NCI-H1694 treated with DMSO at 0.1 percent for 48 hours (cell line): Measurements from ENCODE around the gene CPA3.

ENCODE experiments used
- DNase-seq: peaks from one replicate; lab custom pipeline; 2025; lab: John Stamatoyannopoulos, UW

Gene CPA3

GRCh38 chr3:148865049-148865448, at the start of gene CPA3:
Gene CPA3 (plus strand): TSS chr3:148865296. CDS start chr3:148865308, 12 bp downstream.
- DNase-seq = no peak

GRCh38 chr3:148815316-148816110, 49.6 kb upstream of the CPA3 start:
- DNase-seq = no peak

- no peak for DNase-seq
Measured at GRCh38 chr3:148816427-148816826, 48.7 kb upstream of the CPA3 start.

GRCh38 chr3:148816981-148817525, 48.0 kb upstream of the CPA3 start:
- no peak for DNase-seq

GRCh38 chr3:148820361-148821245, 44.5 kb upstream of the CPA3 start:
- DNase-seq = no peak

- DNase-seq = no peak
Measured at GRCh38 chr3:148823026-148823425, 42.1 kb upstream of the CPA3 start.

GRCh38 chr3:148825476-148825875, 39.6 kb upstream of the CPA3 start:
- DNase-seq = no peak

GRCh38 chr3:148827585-148827984, 37.5 kb upstream of the CPA3 start, which contains the start of gene CPB1:
Gene CPB1 (plus strand): TSS chr3:148827811. CDS start chr3:148827824, 13 bp downstream.
- DNase-seq = no peak

- DNase-seq = no peak
Measured at GRCh38 chr3:148828136-148828690, 36.9 kb upstream of the CPA3 start.

- DNase-seq = no peak
Measured at GRCh38 chr3:148829926-148830325, 35.2 kb upstream of the CPA3 start.

- no peak for DNase-seq
Measured at GRCh38 chr3:148833223-148833622, 31.9 kb upstream of the CPA3 start.

GRCh38 chr3:148839805-148840204, 25.3 kb upstream of the CPA3 start:
- no peak for DNase-seq

GRCh38 chr3:148840451-148840850, 24.6 kb upstream of the CPA3 start:
- DNase-seq = no peak

- DNase-seq = no peak
Measured at GRCh38 chr3:148845756-148846395, 19.2 kb upstream of the CPA3 start.

GRCh38 chr3:148847351-148847750, 17.7 kb upstream of the CPA3 start:
- no peak for DNase-seq

GRCh38 chr3:148848410-148848809, 16.7 kb upstream of the CPA3 start:
- DNase-seq = no peak

- DNase-seq = no peak
Measured at GRCh38 chr3:148852271-148852992, 12.7 kb upstream of the CPA3 start.

- no peak for DNase-seq
Measured at GRCh38 chr3:148853076-148853475, 12.0 kb upstream of the CPA3 start.

- no peak for DNase-seq
Measured at GRCh38 chr3:148854061-148854460, 11.0 kb upstream of the CPA3 start.

GRCh38 chr3:148856384-148856783, 8.7 kb upstream of the CPA3 start:
- no peak for DNase-seq

GRCh38 chr3:148857316-148857715, 7.8 kb upstream of the CPA3 start:
- no peak for DNase-seq
